ENCODE data around the gene SLC36A1.
A peak's percentile ranks its signal among the peaks of the same experiment; 100 is the strongest.
"Not testable (repeated sequence)": the region's sequence is repeated elsewhere in the genome, so short reads cannot be mapped to it uniquely, and the experiment has no call there.

SLC36A1 gene

DNA sequence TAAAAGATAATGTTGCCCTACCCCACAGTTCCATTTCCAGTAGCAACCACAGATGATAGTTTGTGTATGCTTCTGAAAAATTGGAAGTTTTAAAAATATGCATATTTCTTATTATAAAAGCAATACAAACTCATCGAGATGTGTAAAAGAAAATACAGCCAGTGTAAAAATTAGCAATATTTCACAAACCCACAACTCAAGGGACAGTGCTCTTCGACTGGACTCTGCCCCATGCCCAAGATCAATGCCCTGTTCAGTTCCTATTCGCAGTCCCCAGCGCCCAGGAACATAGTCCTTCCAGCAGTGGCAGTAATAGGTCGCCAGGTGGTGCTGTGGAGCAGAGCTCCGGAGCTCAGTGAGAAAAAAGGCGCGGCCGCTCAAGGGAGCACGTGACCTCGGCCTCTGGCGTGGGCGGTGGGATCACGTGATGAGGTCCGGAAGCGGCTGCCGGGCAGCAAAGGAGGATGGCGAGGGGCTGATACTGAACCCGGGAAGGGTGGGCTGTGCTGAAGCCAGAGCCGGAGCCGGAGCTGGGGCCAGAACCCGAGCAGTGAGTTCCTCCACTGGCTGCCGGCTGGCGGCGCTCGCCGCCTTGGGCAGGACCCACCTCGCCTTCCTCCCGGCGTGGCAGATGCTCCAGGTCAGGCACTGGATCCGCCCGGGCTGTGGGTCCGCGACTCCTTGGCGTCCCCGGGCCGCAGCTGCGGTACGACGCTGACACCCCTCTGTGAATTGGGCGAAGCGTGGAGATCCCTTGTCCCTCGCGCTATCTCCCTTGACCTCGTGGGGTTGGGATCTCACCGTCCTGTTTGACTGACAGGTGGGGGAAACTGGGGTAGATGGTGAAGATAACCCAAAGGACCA, at the start of gene SLC36A1:
Gene SLC36A1, plus strand, starts transcription at position 430 of the 864 bp plus-strand sequence. CDS start 11,190 bp downstream, outside the sequence.
- peak; percentile 93 to 97 (median 95) for DNase-seq (ENCODE audit: low read depth in 3 of 3)

DNA sequence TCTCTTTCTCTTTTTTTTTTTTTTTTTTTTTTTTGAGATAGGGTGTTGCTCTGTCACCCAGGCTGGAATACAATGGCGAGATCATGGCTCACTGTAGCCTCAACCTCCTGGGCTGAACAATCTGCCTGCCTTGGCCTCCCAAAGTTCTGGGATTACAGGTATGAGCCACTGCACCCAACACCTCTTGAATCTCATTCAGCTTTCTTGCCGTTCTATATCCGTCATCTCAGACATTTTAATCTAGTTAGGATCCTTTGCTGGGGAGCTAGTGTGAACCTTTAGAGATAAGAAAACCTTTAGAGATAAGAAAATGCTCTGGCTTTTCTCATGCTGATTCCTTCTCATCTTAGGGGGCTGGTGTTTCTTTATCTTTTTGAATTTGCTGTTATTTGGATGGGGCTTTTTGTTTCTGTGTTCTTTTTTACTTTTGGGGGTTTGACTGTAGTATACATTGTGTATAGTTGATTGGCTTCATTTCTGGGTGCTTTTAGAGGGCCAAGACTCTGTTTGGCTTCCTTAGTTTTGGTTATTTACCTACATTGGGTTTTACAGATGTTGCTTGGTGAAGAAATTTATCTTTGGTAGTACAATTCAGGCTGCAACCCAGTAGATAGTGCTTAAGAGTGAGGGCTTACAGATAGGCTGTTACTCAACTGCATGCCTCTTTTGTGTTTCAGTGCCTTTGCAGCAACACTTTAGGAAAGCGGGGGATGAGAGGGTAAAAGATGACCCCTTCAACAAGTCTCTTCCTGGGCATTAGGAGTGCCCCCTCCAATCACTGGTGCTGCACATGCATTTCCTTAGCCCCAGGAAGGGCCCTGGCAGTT, 41.9 kb upstream of the SLC36A1 start:
- no peak for DNase-seq (ENCODE audit: low read depth in 3 of 3)

DNA sequence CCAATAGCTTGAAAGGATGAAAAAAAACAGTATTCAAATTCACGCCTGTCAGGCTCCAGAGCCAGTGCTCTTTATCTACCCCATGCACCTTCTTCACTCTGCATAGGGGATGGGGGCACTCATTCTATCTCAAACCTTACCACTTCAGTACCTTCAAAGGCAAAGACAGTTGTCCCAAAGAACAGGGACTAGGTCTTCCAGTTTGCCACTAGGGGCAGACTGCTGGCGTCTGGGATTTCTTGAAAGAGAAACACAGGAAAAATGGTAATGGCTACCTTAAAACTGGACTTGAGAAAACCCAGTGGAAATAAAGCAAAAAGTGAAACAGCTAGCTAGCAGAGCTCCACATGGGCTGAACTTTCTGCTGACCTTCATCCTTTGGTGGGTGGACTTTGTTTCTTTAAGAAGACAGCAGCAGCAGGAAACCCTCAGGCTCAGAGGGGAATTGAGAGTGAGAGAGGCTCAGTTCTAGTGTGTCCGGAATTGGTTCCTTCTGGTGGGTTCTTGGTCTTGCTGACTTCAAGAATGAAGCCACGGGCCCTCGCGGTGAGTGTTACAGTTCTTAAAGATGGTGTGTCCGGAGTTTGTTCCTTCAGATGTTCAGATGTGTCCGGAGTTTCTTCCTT, 41.0 kb upstream of the SLC36A1 start:
- no peak for DNase-seq (ENCODE audit: low read depth in 3 of 3)

DNA sequence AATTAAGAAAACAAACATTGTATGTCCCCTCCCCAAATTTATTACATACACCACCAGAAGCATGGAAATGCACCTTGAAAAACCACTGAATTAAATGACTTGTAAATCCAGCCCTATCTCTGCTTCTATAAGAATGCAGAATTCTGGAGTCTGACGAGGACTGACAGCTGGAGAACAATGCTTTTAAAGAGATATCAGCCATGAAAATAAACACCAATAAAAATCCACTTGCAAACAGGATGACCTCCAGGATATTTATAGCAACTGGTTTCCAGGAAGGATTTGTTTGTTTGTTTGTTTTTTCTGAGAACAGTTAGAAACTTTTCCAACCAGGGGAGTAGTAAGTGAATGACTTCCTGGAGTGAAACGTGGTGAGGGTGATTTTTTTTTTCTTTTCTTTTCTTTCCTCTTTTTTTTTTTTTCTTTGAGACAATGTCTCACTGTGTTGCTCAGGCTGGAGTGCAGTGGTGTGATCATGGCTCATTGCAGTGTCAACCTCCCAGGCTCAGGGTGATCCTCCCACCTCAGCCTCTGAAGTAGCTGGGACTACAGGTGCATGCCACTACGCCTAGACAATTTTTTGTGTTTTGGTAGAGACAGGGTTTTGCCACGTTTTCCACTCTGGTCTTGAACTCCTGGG, 38.7 kb upstream of the SLC36A1 start:
- no peak for DNase-seq (ENCODE audit: low read depth in 3 of 3)

DNA sequence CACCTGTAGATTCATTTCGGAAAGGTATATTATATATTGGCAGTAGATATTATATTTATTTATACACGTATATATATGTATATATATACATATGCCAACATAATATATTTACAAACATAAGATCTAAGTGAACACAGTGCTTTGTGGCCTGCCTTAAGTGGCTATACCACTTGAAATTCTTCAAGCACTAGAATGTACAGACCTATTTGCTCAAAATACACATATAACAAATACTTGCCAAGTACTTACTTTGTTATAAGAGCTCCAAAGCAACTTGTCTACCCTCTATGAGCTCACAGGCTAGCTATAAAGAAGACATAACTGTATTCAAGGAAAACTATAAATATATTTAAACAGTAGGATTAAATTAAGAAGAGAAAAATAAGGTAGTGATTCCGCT, 33.6 kb upstream of the SLC36A1 start:
- no peak for DNase-seq (ENCODE audit: low read depth in 3 of 3)

DNA sequence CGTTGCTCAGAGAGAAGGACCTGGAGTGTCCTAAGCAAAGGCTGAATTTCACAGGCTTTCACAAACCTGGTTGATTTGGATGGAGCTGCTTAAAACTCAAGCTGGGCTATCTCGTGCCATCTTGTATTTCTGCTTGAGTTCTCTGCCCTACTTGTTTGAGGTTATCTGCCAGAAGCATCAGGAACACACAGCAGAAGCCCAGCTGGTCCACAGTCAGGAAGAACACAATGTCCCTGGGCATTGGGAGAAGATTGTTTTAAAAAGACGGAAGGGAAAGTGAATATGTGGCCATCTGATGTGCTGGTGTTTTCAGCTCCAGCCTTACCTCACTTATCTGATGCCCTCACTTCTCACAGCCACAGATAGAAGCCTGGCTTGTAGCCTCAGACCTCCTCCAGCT, 32.9 kb upstream of the SLC36A1 start:
- DNase-seq (ENCODE audit: low read depth in 3 of 3), result no peak

DNA sequence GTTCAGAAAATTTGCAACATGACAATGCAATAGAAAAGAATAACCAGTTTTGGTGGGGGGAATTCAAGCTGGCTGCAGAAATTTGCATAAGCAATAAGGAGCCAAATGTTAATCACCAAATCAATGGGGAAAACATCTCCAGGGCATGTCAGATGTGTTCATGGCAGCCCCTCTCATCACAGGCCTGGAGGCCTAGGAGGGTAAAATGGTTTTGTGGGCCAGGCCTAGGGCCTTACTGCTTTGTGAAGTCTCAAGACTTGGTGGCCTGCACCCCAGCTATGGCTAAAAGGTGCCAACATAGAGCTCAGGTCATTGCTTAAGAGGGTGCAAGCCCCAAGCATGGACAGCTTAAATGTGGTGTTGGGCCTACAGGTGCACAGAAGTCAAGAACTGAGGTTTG, 29.7 kb upstream of the SLC36A1 start:
- DNase-seq (ENCODE audit: low read depth in 3 of 3), result no peak

DNA sequence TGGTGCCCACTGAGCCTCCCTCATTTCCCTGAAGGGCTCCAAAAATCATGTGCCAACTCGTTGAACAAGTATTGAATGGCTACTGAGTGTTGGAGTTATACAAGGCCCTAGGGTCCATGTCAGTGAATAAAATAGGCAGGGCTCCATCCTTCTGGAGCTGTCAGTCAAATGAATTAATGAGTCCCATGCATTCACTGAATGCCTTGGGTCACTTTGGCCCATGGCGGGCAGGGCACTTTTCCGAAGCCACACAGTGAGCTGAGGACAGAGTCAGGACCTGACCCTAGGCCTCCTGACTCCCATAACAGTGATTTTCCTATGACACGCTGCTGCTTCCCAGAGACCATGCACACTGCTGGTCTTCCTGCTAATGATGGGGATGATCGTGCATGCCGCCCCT, 27.3 kb upstream of the SLC36A1 start:
- no peak for DNase-seq (ENCODE audit: low read depth in 3 of 3)

DNA sequence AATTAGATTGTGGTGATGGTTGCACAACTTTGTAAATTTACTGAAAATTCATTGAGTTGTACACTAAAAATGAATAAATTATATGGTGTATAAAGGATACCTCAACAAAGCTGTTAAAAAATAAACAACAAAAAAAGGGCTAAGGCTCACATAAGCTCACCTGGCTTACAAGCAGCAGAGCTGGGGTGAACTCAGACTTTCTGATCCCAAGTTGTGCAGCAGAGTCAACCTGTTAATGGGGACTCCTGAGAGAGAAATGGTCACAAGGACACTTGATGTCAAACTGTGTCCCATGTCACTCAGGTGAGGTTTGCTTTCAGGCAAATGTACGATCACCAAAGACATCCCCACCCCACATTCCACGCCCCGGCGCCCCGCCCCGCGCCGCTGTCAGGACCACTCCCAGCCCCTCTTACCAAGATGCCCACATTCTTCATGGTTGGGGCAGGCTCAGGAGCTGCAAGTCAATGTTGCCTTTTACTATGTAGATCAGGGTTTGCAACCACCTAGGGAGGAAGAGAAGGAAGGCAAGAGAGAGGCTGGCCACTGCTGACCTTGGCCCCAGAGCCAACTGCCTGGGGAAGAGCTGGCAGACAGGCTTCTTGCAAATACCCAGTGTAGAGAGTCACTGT, 22.4 kb upstream of the SLC36A1 start:
- DNase-seq (ENCODE audit: low read depth in 3 of 3), result no peak

DNA sequence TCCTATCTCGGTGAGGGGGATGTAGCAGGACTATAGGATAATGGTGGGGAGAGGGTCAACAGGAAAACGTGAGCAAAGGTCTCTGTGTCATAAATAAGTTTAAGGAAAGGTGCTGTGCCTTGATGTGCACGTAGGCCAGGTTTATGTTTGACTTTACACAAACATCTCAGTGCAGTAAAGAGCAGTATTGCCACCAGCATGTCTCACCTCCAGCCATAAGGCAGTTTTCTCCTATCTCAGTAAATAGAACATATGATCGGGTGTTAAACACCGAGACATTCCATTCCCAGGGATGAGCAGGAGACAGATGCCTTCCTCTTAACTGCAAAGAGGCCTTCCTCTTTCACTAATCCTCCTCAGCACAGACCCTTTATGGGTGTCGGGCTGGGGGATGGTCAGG, 21.1 kb upstream of the SLC36A1 start:
- DNase-seq (ENCODE audit: low read depth in 3 of 3), result not testable (repeated sequence)

DNA sequence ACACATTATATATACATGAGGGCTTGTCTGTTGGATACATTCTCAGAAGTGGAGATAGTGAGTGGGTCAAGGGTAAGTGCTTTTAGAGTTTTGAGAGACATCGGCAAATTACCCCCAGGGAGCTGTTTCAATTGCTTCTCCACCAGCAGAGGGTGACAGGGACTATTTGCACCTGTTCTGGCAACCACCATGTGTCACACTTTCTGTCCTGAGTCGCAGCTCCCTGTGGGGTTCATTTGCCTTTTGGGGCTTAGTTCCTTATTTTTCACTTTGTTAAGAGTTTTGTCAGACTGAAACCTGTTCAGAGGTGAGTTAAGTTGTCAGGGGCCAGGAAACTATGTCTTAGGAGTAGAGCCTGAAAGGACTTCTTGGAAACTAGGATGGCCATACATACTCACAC, 20.1 kb upstream of the SLC36A1 start:
- no peak for DNase-seq (ENCODE audit: low read depth in 3 of 3)

DNA sequence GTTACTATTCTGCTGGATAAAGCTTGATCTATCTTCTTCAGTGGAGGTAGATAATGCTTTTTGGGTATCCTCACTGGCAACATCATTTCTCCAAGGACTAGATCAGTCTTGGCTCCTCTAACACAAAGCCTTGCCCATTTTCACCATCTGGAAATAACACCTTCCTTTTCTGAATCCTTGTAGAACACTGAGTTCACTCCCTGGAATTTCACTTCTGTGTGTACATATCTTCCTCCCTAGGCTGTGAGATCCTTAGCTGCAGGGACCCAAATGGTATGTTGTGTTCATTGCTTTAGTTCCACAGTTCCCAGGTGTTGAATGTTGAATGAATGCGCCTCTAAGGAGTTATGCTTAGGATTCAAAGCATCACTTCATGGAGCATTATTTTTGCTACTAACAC, 16.7 kb upstream of the SLC36A1 start:
- DNase-seq (ENCODE audit: low read depth in 3 of 3), result no peak

DNA sequence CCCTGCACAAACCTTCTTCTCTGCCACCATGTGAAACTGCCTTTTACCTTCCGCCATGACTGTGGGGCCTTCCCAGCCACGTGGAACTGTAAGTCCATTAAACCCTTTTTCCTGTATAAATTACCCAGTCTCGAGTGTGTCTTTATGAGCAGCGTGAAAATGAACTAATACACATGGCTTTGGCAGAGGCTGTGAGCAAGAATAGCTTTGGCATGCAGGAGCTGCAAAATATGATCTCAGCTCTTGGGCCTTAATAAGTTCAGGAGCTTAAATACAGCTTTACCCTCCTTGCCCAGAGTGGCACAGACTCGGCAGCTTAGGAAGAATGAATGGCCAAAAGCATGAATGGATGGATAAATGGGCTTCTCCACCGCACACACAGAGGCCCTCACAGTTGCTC, 15.7 kb upstream of the SLC36A1 start:
- no peak for DNase-seq (ENCODE audit: low read depth in 3 of 3)

DNA sequence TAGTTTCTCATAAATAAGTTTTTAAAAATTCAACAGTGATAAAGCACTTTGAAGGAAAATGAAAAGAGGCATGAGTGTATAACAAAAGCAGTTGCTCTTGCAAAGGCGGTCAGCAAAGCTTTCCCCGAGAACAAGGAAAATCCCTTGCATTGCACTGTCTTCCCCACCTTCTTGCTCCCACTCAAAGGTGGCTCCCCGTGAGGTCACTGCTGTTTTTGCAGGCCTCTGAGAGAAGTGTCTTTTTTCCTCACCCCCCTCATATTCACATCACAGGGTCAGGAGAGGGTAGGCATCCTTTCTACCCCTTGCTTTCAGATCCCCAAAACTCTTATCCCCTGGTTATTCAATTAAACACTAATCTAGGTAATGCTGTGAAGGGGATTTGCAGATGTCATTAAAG, 15.2 kb upstream of the SLC36A1 start:
- no peak for DNase-seq (ENCODE audit: low read depth in 3 of 3)

DNA sequence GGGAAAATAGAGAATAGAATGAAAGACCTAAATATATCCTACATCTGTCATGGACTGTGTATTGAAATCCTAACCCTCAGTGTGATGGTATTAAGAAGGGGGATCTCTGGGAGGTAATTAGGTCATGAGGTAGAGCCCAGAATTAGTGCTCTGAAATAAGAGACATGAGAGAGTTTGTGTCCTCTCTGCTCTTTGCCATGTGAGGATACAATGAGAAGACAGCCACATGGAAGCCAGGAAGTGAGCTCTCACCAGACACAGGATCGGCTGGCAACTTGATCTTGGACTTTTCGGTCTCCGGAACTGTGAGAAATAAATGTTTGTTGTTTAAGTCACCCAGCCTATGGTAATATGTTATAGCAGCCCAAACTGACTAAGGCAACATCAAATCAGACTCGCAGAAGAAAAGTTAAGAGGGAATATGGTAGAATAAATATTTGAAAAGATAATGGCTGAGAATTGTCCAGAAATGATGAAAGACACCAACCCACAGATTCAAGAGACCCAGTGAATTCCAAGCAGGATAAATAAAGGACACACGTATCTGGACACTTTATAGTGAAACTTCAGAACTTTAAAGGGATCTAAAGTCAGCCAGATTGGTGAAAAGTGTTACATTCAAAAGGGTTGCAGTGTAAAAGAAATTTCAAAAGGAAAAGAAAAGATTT, 12.7 kb upstream of the SLC36A1 start:
- DNase-seq (ENCODE audit: low read depth in 3 of 3), result no peak

DNA sequence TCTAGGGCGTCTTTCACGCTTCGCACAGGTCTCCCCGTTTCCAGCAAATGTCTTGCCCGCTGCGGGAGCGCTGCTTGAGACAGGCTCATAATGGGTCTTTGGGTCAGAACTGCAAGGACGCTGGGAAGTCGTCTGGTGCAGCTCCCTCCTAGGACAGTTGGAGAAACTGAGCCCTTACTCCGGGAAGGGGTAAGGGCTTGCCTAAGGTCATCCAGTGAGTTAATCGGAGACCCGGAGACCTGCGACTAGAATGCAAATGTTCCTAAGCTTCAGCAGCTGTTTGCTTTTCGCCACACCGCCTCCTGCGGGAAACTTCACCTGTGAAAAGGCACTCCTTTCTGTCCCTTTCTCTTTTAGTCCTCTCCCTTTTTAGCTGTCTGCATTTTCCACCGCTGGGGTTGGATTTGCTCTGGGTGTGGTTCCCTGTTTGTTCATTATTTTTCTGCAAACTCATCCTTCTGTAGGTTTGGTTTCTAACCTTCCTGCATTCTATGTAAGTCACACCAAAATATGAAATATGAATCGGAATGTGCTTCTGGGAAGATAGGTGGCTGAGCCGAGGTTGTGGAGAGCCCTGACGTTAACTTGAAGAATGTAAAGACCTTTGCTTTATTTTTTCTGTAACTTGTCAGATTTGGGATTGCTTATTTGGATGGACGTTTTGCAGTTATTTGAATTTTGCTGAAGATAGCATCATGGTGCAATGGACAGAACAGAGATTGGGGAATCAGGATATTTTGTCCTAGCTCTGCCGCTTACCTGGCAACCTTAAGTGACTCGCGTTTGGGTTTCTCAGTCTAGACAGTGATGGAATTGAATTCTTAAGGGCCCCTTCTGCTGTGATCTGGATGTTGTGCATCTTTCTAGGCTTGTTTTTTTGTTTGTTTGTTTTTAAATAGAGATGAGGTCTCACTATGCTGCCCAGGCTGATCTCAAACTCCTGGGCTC, 909 bp downstream of the SLC36A1 start:
- DNase-seq (ENCODE audit: low read depth in 3 of 3), result peak in 1 of 3 experiments; percentile 2

DNA sequence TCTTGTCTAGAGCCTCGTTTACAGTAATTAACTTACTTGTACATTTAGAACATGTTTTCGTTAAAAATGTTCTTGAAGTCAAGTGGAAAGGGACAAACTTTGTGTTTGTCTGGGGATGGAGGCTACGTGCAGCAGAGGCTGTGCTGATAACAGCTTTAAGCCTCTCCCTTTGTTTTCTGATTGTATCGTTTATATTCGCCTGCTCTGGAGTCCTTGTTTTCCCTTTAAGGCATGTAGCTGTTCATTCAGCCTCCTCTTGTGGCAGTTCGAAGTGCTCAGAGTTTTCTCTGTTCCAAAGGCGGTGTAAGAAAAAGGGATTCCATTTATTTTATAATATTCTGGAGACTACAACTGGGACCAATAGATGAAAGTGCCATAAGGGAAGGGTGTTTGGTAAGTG, 1.9 kb downstream of the SLC36A1 start:
- no peak for DNase-seq (ENCODE audit: low read depth in 3 of 3)

DNA sequence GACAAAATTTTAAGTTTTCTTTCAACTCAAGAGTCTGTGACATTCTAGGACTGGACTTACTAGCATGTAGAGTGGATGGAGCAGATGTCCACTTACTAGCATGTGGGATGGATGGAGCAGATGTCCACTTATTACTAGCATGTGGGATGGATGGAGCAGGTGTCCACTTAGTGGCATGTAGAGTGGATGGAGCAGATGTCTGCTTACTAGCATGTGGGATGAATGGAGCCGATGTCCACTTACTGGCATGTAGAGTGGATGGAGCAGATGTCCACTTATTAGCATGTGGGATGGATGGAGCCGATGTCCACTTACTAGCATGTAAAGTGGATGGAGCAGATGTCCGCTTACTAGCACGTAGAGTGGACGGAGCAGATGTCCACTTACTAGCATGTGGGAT, 2.4 kb downstream of the SLC36A1 start:
- DNase-seq (ENCODE audit: low read depth in 3 of 3), result no peak

DNA sequence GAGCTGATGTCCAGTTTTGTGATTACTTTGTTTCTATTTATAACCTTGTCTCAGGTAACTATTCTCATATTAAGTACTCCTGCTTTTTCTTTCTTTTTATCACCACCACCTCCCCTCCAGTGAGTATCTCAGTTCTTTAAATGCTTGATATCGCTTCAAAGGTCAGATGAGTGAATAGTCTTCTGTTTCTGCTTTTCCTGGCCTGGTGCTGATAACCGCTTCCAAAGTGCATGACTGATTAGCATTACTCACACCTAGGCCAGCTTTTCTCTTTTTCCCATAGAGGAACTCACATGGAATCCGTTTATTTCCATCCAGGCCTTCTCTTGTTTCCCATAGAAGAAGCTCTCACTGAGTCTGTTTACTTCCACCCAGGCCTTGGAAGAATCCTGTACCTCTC, 3.2 kb downstream of the SLC36A1 start:
- no peak for DNase-seq (ENCODE audit: low read depth in 3 of 3)

Data from stimulated activated CD4-positive, alpha-beta T cell treated with anti-CD3 and anti-CD28 coated beads, TNF-alpha, amount 100 ng/mL, for 24 hours (primary cell).